ENCODE measurements around the gene WNT2B.

WNT2B gene

GRCh38 chr1:112508278-112509004 lies at the start of gene WNT2B:
WNT2B (plus strand) TSS chr1:112508965; CDS start chr1:112509263, 298 bp downstream.
- peak; percentile 39 for DNase-seq (ENCODE audit: low read depth)
- TF ChIP-seq, protein P1, sequence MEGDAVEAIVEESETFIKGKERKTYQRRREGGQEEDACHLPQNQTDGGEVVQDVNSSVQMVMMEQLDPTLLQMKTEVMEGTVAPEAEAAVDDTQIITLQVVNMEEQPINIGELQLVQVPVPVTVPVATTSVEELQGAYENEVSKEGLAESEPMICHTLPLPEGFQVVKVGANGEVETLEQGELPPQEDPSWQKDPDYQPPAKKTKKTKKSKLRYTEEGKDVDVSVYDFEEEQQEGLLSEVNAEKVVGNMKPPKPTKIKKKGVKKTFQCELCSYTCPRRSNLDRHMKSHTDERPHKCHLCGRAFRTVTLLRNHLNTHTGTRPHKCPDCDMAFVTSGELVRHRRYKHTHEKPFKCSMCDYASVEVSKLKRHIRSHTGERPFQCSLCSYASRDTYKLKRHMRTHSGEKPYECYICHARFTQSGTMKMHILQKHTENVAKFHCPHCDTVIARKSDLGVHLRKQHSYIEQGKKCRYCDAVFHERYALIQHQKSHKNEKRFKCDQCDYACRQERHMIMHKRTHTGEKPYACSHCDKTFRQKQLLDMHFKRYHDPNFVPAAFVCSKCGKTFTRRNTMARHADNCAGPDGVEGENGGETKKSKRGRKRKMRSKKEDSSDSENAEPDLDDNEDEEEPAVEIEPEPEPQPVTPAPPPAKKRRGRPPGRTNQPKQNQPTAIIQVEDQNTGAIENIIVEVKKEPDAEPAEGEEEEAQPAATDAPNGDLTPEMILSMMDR (IDR thresholded peaks at IDR 0.05; ENCODE audit: insufficient read depth, low read depth, low read length, missing control alignments): peak; percentile 2
- H3K4me3 ChIP-seq (ENCODE audit: low read depth, low read length): peak within 1 kb of the TSS; percentile 55

DNA sequence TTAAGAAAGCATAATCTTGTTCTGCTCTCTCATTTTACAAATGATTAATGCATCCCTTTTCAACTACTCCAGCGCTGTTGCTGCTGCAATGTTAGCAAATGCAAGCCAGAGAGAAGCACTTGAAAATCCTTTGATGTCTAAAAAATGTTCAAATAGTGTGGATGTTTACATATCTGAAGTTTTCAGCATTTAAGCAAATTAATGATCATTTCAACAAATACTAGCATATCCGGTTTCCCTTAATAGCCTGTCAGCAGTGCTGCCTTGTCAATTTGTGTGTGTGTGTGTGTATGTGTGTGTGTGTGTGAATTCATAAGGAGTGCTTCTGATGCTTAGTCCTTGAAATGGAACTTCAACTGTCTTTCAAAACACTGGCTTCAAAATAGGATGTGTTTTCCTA lies 48.1 kb upstream of the WNT2B start:
- DNase-seq (ENCODE audit: low read depth): no peak
- H3K4me3 ChIP-seq (ENCODE audit: low read depth, low read length): no peak overlapping the region
- TF ChIP-seq, protein P1 (IDR thresholded peaks at IDR 0.05; ENCODE audit: insufficient read depth, low read depth, low read length, missing control alignments): no peak

DNA sequence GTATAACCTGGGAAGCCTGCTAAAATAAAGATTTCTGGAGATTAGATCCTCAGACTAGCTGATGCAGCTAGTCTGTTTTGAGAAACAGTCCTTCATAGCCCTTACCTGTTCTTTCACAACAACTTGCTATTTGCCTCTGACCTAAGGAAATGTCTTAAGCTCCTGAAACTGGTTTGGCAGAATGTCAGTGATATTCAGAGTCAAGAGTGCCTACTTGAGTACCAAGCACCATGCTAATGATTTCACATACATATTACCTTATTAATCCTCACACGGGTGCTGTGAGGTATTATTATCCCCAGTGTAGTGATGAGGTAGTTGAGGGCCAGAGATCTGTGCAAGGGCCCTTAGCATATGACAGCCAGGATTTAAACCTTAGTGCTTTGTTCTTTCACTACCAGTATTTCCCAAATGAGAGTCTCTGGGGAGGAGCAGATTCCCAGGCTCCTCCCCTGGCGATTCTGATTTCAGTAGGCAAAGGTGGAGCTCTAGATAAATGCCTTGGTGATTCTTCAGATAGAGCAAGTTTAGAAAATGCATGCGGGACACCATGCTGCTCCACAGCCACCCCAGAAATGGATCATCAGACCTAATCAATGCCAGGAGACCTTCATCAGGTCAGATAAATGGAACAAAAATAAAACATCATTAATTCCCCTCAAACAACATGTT lies 47.4 kb upstream of the WNT2B start:
- TF ChIP-seq, protein P1 (IDR thresholded peaks at IDR 0.05; ENCODE audit: insufficient read depth, low read depth, low read length, missing control alignments): no peak
- no peak for DNase-seq (ENCODE audit: low read depth)
- no peak overlapping the region for H3K4me3 ChIP-seq (ENCODE audit: low read depth, low read length)

- no peak for DNase-seq (ENCODE audit: low read depth)
- TF ChIP-seq, protein P1 (IDR thresholded peaks at IDR 0.05; ENCODE audit: insufficient read depth, low read depth, low read length, missing control alignments): no peak
- H3K4me3 ChIP-seq (ENCODE audit: low read depth, low read length): no peak overlapping the region
These were observed 45.8 kb upstream of the WNT2B start for GRCh38 chr1:112462953-112463279.

DNA sequence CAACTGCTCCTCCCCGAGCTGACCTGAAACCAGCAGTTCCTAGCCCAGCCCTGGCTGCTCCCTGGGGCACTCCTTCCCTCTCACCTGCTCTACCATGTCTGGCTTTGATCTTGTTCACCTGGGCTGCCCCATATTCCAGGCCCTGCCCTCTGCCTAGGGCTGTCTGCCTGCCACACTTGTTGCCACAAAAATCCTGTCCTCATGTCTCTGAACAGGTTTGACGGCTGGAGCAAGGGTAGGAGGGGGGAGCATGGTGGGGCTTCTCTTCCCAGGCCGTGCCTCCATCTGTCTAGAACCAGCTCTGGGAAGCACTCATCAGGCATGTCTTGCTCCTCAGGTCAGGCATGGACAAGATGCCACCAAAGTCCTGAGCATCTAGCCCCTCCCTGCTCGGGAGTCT lies 44.3 kb upstream of the WNT2B start:
- TF ChIP-seq, protein P1 (IDR thresholded peaks at IDR 0.05; ENCODE audit: insufficient read depth, low read depth, low read length, missing control alignments): no peak
- DNase-seq (ENCODE audit: low read depth): no peak
- H3K4me3 ChIP-seq (ENCODE audit: low read depth, low read length): no peak overlapping the region

DNA sequence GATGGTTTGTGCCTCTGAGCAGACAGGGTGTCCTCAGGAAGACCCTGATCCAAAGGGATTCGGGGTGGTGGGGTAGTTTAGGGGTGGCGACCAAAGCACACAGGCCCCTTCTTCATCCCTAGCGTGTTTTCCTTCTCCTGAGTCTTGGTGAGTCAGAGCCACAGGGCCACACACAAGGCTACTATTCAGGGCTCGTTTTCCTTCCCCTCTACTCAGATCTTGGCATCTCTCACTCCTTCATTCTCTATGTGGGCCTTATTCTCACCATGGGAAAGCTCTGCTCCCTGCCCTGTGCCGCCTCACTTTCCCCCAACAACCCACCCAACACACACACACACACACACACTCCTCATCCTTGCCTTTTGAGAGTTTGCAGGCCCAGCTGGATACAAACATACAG lies 43.6 kb upstream of the WNT2B start:
- DNase-seq (ENCODE audit: low read depth): no peak
- TF ChIP-seq, protein P1 (IDR thresholded peaks at IDR 0.05; ENCODE audit: insufficient read depth, low read depth, low read length, missing control alignments): no peak
- H3K4me3 ChIP-seq (ENCODE audit: low read depth, low read length): no peak overlapping the region
